Hematopoietic multipotent progenitor cell treated with erythropoietin and hydrocortisone succinate and interleukin-3 and kit ligand, for 6 days (in vitro differentiated cells): ENCODE results near the gene NELFB.

Experiments used
- DNase-seq: peaks from one replicate; pipeline ENCODE4 v3.0.0-alpha.2; 2015

Gene NELFB

DNA sequence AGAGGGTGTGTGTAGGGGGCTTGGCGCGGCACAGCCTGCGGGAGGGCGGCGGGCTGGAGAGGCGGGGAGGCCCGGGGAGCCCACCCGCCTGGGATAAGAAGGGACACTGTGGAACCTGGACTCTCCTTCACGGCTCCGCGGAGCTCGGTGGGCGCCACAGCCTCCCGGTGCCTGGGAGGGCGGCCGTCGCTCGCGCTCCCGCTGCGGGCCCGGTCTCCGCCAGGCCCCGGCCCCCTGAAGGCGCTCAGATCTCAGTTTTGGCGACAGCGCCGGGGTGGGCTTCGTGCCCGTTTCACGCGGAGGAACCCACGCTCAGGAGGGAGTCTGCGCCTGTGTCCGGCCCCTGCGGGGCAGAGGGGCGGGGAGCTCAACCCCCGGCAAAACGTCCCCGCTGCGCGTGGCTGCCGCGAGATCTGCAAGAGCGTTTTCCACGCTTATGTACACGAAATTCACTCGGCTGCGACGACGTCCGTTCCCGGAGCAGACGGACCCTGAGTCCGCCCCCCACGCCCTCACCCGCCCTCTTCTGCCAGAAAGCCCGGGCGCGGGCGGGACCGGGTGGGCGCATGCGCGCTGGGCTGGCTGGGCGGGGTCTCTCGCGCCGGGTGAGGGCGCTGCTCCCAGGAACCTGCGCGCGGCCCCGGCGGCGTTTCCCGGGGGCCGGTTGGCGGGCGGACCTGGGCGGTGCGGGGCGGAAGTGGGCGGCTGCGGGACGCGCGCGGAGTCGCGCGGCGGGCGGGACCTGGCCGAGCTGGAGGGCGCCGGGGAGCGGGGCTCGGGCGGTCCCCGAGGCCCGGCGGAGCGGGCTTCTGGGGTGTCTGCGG, at the start of gene NELFB:
TSS of gene NELFB (plus strand) at position 704 of the 824 bp plus-strand sequence.
- DNase-seq, result peak; percentile 92

DNA sequence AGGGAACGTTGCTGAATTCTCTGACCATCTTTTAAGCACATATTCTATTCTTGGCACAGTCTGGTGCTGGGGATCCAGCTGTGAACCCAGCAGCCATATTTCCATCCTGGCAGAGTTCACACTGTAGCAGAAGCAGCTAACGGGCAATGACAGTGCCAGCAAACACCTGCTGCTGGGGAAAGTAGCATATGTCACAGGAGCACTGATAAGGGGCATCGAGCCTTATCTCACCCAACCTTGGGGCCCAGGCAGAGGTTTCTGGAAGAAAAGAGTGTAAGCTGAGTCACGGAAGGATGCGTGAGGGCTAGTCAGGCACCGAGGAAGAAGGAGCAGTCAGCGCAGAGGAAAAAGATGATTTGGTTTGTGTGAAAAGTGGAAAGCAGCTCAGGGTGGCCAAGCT, 48.5 kb upstream of the NELFB start:
- DNase-seq, result peak; percentile 61

DNA sequence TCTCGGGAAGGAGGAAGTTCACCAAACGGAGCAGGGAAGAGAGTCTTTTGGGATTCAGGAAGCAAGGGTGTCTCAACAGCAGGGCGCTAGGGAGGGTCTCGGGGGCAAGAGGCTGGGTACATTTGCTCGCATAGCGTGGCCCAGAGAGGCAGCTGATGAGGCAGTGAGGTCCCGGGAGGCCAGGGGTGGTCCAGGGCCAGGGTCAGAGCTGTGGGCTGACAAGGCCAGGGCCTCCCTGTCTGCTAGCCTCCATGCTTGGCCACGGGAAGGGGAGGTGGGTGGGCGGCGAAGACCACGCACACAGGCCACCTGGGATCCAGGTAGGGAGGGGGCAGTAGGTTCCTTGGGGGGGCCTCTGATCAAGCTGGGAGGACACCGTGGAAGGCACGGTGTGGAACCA, 43.6 kb upstream of the NELFB start:
- DNase-seq, result no peak

DNA sequence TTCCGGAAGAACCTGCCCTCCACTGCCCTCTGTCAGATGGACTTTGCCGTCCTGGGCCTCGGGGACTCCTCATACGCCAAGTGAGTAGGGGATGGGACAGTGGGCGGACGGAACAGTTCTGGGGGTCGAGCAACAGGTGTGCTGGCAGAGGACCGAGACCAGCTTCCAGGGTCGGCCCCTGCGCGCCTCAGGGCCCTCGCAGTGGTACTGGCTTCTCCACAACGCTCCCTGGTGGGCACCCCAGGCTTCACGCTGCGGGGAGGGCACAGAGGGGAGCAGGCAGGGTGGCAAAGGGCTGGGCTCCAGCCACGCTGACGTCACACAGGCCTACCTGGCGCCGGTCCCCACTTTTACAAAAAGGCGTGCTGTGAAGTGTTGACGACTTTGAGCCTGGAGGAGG, 42.6 kb upstream of the NELFB start:
- DNase-seq, result no peak

DNA sequence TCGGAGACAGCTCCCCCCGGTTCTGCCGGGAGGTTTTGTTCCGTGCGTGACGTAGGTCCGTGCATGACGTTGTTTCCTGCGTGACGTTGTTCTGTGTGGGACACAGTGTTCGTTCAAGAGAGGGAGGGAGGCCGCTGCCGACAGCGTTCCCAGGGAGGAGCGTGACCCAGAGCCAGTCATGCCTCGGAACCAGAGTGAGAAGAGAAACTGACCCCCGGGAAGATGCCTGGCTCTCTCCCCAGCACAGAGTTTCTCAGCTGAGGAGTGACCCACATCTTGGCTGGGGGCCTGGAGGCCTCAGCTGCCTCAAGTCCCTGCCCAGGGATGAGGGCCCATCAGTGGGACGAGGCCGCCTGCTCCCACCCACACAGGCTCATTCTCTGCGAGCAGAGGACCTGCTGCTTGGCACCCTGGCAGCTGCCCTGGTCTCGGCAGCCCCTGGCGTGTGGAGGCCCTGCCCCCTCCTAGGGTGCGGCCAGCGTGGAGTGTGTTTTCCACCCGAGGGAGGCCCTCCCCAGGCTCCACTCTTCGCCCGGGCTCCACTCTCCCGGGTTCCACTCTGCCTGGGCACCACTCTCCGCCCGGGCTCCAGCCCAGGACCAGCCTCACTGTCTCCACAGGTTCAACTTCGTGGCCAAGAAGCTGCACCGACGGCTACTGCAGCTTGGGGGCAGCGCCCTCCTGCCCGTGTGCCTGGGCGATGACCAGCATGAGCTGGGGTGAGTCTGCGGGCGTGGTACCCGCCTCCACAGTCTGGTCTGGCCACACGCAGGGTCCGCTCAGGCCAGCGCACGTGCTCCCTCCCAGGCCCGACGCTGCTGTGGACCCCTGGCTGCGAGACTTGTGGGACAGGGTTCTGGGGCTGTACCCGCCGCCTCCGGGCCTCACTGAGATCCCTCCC, 41.7 kb upstream of the NELFB start:
- no peak for DNase-seq

DNA sequence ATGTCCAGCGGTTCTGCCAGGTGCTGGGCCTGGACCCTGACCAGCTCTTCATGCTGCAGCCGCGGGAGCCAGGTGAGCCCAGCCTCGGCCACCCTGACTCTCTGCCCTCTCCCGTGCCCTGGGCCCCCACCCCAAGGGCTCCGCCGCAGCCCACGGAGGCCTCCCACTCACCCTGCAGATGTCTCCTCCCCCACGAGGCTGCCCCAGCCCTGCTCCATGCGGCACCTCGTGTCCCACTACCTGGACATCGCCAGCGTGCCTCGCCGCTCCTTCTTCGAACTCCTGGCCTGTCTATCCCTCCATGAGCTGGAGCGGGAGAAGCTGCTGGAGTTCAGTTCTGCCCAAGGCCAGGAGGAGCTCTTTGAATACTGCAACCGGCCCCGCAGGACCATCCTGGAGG, 40.5 kb upstream of the NELFB start:
- DNase-seq, result no peak

DNA sequence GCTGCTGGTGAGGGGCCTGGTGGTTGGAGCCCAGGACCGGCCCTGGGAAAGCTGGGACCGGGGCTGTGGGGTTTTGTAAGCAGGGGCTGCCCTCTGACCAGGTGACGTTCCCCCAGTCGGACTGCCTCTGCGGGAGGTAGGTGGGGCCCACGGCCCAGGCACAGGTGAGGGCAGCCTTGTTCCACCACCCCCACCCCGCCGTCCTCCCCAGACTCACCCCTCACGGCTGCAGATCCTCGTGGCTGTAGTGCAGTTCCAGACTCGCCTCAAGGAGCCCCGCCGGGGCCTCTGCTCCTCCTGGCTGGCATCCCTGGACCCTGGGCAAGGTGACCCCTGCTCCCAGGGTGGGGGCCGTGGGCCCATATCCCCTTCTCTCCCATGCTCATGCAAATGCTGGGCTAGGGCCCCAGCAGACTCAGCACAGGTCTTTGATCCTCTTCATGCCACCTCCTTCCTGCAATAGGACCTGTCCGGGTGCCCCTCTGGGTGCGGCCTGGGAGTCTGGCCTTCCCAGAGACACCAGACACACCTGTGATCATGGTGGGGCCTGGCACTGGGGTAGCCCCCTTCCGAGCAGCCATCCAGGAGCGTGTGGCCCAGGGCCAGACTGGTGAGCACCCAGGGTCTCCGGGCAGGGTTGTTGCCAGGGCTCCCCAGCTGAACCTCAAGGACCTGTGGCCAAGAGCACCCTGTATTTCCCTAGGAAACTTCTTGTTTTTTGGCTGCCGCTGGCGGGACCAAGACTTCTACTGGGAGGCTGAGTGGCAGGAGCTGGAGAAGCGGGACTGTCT, 39.7 kb upstream of the NELFB start:
- DNase-seq, result no peak

DNA sequence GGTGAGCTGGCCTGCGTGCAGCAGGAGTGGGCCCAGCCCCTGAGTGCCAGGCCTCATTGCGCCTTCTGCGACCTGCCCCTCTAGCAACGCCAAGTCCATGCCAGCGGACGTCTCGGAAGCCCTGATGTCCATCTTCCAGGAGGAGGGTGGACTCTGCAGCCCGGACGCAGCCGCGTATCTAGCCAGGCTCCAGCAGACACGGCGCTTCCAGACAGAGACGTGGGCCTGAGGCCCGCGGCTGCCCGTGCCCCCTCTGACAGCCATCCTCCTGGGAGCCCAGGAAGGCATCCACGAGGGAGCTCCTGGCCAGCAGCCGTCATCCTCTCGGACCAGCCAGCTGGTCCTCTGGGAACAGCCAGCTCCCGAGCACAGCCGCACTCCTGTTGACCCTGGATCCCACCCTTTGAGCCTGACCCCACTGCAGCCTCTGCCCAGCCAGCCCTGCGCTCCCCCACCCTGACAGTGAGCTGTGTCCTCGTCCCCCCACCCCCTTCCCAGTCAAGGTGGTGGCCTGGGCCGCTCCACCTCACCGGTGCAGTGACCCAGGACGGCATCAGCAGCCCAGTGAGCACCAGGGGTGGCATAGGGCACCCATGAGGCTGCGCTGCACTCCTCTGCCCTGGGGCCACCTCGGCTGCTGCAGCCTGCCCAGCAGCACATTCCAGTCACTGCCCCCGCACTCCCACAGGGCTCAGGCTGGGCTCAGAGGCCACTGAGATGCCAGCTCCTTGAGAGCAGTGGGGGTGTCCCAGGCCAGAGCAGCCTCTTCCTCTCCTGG, 38.8 kb upstream of the NELFB start:
- DNase-seq, result no peak

DNA sequence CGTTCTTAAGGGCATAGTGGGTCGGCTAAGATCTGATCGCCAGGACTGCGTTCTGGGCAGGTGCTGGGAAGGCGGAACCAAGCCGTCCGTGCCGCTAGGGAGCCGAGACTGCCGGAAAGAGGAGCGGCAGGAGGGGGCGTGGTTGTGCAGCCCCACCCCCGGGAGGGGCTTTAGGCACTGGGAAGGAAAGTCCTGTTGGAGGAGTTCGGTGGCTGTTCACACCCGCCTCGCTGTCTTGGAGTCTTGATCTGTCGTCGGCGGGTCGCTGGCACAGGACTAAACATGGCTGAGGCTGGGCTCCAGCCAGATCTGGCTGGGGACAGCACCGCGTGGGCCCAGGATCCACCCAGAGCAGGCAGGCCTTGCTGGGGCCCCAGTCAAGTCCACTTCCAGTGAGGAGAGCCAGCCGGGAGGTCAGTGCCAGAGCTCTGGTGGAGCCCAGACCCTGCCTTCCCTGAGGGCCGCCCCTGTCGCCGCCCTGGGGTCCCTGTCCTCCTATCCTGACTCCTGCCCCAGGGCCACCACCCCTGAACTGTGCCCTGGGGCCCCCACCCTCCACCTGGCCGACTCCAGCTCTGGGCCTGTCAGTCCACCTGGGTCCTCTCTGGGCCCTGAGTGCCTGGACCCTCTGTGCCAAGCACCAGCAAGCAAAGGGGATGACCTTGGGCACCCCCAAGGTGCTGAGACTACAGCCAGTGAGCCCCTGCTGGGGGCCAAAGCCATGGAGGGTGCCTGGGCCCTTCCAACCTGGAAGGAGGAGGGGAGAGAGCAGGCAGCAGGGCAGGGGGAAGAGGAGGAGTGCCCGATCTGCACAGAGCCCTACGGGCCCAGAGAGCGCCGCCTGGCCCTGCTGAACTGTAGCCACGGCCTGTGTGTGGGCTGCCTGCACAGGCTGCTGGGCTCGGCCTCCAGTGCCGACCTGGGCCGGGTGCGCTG, 37.6 kb upstream of the NELFB start:
- no peak for DNase-seq

DNA sequence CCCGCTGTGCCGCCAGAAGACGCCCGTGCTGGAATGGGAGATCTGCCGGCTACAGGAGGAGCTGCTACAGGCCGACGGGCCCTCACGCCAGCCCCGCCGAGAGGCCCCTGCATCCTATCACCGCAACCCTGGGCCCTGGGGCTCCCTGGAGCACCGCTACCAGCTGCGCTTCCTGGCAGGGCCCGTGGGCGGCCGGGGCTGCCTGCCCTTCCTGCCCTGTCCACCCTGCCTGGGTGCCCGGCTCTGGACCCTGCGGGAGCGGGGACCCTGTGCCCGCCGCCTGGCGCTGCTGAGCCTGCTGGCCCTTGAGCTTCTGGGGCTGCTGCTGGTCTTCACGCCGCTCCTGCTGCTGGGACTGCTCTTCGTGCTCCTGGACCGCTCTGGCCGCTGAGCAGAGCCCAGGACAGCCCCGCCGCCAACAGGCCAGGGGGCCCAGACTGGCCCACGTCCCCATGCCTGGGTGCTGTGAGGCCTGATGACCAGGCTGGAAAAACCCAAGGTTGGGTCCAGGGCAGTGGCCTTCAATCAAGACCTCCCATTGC, 36.8 kb upstream of the NELFB start:
- no peak for DNase-seq

DNA sequence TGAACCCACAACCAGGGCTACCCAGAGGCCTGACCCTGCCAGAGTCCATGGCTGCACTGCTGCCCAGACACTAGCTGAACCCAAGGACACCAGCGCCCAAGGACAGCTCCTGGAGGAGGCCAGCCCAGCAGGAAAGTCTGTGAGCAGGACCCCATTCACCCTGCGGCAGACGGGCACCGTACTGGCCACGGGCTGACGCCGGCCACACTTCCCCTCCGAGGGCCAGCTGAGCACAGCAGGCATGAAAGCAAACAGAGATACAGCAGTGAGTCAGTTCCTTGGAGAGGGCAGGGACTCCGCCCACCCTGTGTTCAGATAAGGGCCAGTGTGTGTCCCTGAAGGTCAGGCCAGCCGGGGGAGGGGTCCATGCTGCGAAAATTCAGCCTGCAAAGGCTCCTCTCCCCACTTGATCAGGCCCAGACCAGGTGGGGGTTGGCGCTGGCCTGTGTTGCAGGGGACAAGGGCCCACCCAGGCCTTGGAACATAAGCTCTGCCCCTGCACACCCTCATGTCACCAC, 36.3 kb upstream of the NELFB start:
- peak; percentile 89 for DNase-seq

DNA sequence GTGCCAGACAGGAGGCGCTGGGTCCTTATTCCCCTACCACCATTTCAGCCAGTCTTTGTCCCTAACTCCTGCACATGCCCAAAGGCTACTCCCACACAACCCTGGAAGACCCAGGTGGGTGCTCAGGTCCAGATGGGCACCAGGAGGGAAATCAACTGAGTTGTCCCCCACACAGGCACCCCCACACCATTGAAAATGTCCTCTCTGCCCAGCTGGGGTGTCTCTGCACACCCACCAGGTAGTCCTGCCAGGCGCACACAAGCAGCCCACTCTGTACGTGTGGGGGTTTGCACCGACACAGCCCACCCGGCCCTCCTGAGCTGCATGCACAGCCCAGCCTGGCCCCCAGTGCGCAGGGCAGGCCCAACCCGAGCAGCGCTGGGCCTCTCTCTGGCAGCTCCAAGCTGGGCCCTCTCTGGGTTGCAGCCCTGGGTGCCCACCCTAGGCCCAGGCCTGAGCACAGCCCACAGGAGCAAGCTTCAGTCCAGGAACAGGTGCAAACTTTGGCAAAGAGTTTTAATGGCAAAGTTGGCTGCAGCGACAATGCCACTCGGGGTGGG, 35.3 kb upstream of the NELFB start:
- DNase-seq, result no peak

DNA sequence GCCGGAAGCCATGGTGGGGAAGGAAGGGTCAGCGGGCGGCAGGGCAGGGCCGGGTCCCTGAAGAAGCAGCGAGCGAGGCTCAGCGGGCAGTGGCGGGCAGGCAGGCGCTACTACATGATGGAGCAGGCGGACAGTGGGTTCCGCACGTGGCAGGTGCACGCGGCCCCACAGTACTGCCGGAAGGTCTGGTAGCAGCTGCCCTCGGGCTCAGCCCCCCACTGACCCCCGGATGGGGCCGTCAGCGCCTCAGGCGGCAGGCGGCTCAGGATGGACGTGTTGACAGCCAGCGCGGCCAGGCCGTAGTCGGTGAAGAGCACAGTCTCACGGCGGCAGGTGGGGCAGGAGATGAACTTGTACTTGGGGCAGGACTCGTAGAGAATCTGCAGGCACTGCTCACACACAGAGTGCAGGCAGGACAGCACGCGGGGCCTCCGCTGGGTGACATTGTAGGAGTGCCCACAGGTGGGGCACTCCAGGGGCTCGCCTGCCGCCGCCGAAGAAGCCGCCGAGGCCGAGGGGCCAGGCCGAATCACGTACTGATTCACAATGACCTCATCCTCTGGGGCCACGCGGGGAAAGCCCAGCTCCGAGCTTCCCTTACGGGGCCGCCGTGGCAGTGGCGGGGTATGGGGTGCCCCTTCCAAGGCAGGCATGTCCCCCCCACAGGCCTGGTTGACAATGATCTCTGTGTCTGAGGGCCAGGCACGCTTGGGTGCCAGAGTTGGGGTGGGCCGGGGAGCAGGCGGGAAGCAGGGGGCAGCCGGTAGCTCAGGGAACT, 34.6 kb upstream of the NELFB start:
- DNase-seq, result no peak

DNA sequence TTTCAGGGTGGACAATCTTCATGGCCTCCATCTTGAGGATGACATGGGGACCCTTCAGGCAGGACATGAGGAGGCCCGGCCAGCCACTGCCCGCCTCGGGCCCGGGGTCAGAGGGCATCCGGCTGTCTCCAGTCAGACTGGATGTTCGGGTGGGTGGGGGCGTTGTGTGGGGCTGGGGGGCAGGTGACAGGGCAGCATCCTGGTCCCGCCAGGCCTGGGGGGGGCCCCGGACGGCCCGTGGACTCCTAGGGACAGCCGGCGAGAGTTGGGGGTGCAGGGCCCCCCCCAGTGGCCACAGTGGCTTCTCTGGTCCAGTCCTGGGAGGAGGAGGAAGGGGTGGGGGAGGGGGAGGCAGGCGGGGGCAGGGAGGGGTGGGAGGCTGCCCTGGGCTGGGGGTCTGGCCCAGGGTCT, 34.0 kb upstream of the NELFB start:
- DNase-seq, result no peak

DNA sequence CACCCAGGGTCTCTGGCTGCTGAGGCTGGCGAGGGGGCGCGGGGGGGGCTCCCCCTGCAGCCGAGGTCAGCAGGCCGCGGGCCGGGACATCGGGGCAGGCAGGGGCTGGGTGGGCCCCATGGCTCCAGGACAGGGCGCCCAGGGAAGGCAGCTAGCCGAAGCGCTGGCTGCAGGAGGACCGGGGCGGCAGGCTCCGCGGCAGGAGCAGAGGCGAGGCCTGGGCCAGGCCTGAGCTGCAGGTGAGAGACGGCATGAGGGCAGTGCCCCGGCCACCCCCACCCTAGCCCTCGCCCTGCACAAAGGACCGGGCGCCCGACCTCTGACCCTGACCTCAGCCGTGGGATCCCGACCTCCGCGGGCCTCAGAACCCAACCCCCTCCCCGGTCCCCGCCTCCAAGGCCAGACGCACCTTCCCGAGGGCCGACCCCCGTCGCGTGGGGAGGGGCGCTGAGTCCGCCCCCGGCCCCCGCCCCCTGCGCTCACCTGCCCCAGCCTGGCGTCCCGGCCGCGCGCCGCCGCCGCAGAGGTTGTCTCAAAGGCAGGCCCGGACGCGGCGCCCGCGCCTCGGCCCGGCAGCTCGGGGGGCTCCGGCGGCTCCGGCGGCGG, 33.5 kb upstream of the NELFB start:
- DNase-seq, result no peak

DNA sequence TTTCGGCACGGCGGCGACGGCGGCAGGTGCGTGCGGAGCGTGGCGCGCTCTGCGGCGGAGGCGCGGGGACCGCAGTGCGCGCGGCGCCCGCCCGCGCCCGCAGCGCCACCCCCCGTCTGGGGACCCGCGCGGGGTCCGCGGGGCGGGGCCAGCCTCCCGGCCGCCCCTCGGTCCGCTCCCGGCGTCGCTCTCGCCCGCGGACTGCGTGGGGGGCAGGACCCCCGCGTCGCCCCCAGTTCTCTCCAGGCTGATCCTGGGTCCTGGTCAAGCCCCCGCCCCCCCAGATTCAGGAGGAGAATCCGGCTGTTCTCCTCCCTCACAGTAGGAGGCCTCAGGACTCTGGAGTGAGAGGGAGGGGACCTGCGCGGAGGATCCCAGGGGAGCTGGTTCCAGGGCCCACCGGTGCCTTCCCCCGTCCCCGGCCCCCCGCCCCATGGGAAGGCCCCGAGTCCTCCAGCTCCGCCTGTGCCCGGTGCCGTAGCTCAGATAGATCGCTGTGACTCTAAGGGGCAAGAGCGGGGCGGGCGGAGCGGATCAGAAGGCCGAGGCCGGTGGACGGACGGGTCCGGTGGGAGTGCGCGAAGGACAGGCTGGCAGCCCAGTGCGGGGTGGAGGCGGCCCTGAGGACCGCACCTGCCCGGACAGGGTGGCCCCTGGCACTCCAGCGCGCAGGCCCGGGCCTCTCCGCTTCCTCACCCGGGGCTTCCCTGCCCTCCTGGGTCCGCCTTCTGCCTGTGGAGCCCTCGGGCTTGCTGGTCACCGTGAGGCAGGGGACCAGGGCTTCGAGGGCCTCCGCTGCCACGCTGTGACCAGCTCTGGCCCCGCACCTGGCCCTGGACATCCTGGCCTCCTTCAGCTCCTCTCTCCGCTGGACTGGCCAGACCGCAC, 32.7 kb upstream of the NELFB start, which contains the start of gene RNF208:
TSS of gene RNF208 (minus strand) at position 51 of the 888 bp plus-strand sequence. CDS start 1,028 bp downstream, outside the sequence.
- DNase-seq, result no peak

DNA sequence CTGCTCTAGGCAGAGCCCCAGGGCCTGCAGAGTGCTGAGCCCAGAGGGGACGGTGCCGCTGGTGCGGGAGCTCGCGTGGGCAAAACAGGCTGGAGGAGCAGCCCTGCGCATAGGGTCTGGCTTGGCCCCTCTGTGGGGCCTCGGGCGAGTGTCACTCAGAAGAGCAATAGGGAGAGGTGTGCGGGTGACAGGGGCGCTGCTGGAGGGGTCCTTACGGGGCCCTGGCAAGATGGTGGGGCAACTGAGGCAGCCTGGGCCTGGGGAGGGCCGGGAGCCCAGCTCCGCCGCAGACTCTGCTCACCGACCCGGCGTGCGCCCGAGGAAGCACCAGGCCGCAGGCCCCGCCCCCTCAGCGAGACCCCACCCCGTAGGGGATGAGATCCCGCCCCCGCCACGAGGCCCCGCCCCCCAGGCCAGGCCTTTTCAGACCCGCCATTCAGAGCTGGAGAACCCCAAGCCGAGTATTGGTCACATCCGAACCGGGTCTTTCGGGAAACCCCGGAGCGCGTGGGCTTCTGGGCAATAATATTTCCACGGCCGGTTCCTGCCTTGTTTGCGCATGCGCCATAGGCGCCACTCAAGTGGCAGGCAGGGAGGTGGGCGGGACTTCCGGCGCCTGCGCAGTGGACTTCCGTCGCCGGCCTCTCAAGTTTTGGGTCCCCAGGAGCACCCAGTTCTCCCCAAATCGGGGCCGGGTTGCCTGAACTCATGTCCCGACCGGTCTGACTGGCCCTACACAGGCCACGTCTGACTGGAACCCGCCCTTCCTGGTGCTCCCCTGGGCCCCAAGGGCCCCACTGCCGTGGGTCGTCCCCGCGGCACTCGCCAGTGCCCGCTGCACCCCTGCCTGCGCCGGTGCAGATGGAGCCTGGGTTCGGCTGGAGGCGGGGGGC, 31.8 kb upstream of the NELFB start:
- DNase-seq, result peak; percentile 99
